GM23248 (cell line): Measurements from ENCODE around the gene NCLN. TPM values are rescaled to one million over a fixed set of nuclear protein-coding genes. Genes with fewer than 3 reads are reported as not detected.
"Not testable (repeated sequence)": the region's sequence is repeated elsewhere in the genome, so short reads cannot be mapped to it uniquely, and the experiment has no call there.

ENCODE experiments used
- DNase-seq: peaks from one replicate; pipeline ENCODE4 v3.0.0-alpha.2; 2015
- H2AFZ ChIP-seq: fragments of 200-600 bp; sonication (generic); 2 replicates; pipeline ENCODE4 v1.6.1; 2016; ENCODE audit warnings: antibody characterized with exemption
- H3F3A ChIP-seq: fragments of 200-600 bp; sonication (generic); 2 replicates; pipeline ENCODE4 v1.6.1; 2016; ENCODE audit warnings: mild to moderate bottlenecking, antibody characterized with exemption, mixed run types; ENCODE audit not compliant: insufficient read depth
- H3K27ac ChIP-seq: fragments of 200-600 bp; sonication (generic); 2 replicates; pipeline ENCODE4 v1.5.1; 2016; ENCODE audit warnings: mild to moderate bottlenecking
- H3K27me3 ChIP-seq: fragments of 200-600 bp; sonication (generic); replicated peaks from 2 replicates; pipeline ENCODE4 v1.6.1; 2016; ENCODE audit warnings: mild to moderate bottlenecking; ENCODE audit not compliant: insufficient read depth
- H3K36me3 ChIP-seq: fragments of 200-600 bp; sonication (generic); 2 replicates; pipeline ENCODE4 v1.6.1; 2016; ENCODE audit warnings: low read depth, mild to moderate bottlenecking
- H3K4me1 ChIP-seq: fragments of 200-600 bp; sonication (generic); 2 replicates; pipeline ENCODE4 v1.6.1; 2016; ENCODE audit warnings: mild to moderate bottlenecking; ENCODE audit not compliant: insufficient read depth
- H3K4me2 ChIP-seq: fragments of 200-600 bp; sonication (generic); one replicate; pipeline ENCODE4 v1.6.1; 2016; ENCODE audit warnings: mild to moderate bottlenecking; ENCODE audit not compliant: unreplicated experiment
- H3K4me3 ChIP-seq: fragments of 200-600 bp; sonication (generic); 2 replicates; pipeline ENCODE4 v1.5.1; 2016; ENCODE audit warnings: mild to moderate bottlenecking
- H3K79me2 ChIP-seq: fragments of 200-600 bp; sonication (generic); 2 replicates; pipeline ENCODE4 v1.6.1; 2016; ENCODE audit warnings: mild to moderate bottlenecking; ENCODE audit not compliant: insufficient read depth
- H3K9ac ChIP-seq: fragments of 200-600 bp; sonication (generic); 2 replicates; pipeline ENCODE4 v1.6.1; 2016; ENCODE audit warnings: mild to moderate bottlenecking
- H3K9me2 ChIP-seq: fragments of 200-600 bp; sonication (generic); 2 replicates; pipeline ENCODE4 v1.6.1; 2016; ENCODE audit warnings: mixed run types, mild to moderate bottlenecking, moderate library complexity; ENCODE audit not compliant: insufficient read depth
- H3K9me3 ChIP-seq: fragments of 200-600 bp; sonication (generic); one replicate; pipeline ENCODE4 v1.6.1; 2017; ENCODE audit warnings: low read depth
- H4K20me1 ChIP-seq: fragments of 200-600 bp; sonication (generic); 2 replicates; pipeline ENCODE4 v1.6.0; 2016; ENCODE audit not compliant: insufficient read depth
- EZH2 ChIP-seq: fragments of 200-600 bp; sonication (generic); IDR thresholded peaks from 2 replicates; pipeline ENCODE4 v1.6.1; 2018; ENCODE audit warnings: antibody characterized with exemption, mild to moderate bottlenecking; ENCODE audit not compliant: insufficient read depth, poor library complexity, severe bottlenecking
- EZH2phosphoT487 ChIP-seq: fragments of 200-600 bp; sonication (generic); IDR thresholded peaks from 2 replicates; pipeline ENCODE4 v1.6.1; 2018; ENCODE audit warnings: antibody characterized with exemption, moderate library complexity, mild to moderate bottlenecking, low read depth; ENCODE audit not compliant: insufficient read depth
- WGBS, 2 experiments: methylation state at CpG; one replicate each; pipeline ENCODE4 v1.1.6; 2015 to 2017; ENCODE audit warnings: low lambda C conversion rate in 2 of 2, low coverage in 1 of 2; ENCODE audit errors: missing lambda C conversion rate in 2 of 2; 5-methylcytosine and 5-hydroxymethylcytosine counted together
- in situ Hi-C: fragments of 300-500 bp; cut with MboI; formaldehyde crosslinking; loops from 2 replicates; pipeline ENCODE4 v1.15.0; 2020
- polyA plus RNA-seq: library from polyadenylated mRNA; unstranded; fragments of >200 nt; fragmentation: Nextera tagmentation; extraction: Ambion mirVana; gene quantifications from 2 replicates; pipeline ENCODE4 v1.2.1, GENCODE V29; 2016
- total RNA-seq: library from RNA; depleted of rRNA; stranded (reverse); fragments of >200 nt; shearing (Covaris generic); gene quantifications from 2 replicates; pipeline ENCODE4 v1.2.3, GENCODE V29; 2014

Gene NCLN
- total and polyA plus RNA-seq, 2 experiments from 2014 or later = 73.0 to 84.8 TPM

DNA sequence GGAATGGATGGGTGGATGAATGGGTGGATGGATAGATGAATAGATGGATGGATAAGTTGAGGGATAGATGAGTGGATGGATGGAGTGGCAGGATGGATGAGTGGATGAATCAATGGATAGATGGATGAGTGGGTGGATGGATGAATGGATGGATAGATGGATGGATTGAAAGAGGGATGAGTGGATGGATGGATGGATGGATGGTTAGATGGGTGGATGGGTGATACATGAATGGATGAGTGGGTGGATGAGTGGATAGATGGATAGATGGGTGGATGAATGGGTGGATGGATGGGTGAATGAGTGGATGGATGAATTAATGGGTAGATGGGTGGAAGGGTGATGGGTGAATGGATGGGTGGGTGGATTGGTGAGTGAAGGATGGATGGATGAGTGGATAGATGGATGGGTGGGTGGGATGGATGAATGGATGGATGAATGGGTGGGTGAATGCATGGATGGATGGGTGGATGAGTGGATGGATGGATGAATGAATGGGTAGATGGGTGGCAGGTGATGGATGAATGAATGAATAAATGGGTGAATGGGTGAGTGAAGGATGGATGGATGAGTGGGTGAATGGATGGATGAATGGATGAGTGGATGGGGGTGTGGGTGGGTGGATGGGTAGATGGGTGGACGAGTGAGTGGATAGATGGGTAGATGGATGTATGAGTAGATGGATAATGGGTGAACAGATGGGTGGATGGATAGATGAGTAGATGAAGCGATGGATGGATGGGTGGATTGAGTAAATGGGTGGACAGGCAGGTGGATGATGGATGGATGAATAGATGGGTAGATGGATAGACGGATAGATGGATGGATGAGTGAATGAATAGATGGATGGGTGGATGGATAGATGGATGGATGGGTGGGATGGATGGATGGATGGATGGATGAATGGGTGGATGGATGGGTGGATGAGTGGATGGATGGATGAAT is 32.2 kb upstream of the NCLN start:
- Histone ChIP-seq H3K27me3 (no peaks in the 10 kb centered on the region), H3K9me3 (no peaks in the 10 kb centered on the region), H3K9ac (no peak overlapping the region), H2AFZ (no peak overlapping the region), H3K79me2 (no peaks in the 10 kb centered on the region), H3K9me2 (no peaks in the 10 kb centered on the region), H3K4me2 (no peak overlapping the region), H3K27ac (no peak overlapping the region), H3F3A (no peaks in the 10 kb centered on the region), H3K4me3 (no peak overlapping the region), H3K4me1 (peaks cover 10% of the 10 kb centered on the region), H3K36me3 (no peaks in the 10 kb centered on the region), H4K20me1 (no peaks in the 10 kb centered on the region)
- no peak for DNase-seq
- in situ Hi-C loops = no loop called here
- WGBS, 2 experiments = 86 to 90% methylated on average over 2 to 3 of the region's 3 CpGs
- TF ChIP-seq EZH2 = no peak
- TF ChIP-seq EZH2phosphoT487 = no peak

DNA sequence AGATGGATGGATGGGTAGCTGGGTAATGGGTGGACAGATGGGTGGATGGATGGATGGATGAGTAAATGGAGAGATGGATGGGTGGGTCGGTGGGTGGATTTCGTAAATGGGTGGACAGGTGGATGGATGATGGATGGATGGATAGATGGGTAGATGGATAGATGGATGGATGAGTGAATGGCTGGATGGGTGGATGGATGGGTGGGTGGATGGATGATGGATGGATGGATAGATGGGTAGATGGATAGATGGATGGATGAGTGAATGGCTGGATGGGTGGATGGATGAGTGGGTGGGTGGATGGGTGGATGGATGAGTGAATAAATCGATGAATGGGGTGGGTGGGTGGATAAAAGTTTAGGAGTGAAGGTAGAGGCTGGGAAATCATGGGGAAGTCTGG is 31.3 kb upstream of the NCLN start:
- peak overlapping the region; percentile 51; the same call in 1 of the 2 replicates for H2AFZ ChIP-seq
- H3K4me3 ChIP-seq, H3K27me3 ChIP-seq, H3K79me2 ChIP-seq, H3K4me1 ChIP-seq, H3K9me3 ChIP-seq, in situ Hi-C loops, H3K9me2 ChIP-seq, DNase-seq, H4K20me1 ChIP-seq, H3F3A ChIP-seq, H3K36me3 ChIP-seq: not testable (repeated sequence)
- H3K4me2 ChIP-seq = peak overlapping the region; percentile 30
- peak overlapping the region; percentile 88 for H3K27ac ChIP-seq
- WGBS, 2 experiments = 98 to 100% methylated on average over 3 of the region's 3 CpGs
- H3K9ac ChIP-seq = peak overlapping the region; percentile 75

DNA sequence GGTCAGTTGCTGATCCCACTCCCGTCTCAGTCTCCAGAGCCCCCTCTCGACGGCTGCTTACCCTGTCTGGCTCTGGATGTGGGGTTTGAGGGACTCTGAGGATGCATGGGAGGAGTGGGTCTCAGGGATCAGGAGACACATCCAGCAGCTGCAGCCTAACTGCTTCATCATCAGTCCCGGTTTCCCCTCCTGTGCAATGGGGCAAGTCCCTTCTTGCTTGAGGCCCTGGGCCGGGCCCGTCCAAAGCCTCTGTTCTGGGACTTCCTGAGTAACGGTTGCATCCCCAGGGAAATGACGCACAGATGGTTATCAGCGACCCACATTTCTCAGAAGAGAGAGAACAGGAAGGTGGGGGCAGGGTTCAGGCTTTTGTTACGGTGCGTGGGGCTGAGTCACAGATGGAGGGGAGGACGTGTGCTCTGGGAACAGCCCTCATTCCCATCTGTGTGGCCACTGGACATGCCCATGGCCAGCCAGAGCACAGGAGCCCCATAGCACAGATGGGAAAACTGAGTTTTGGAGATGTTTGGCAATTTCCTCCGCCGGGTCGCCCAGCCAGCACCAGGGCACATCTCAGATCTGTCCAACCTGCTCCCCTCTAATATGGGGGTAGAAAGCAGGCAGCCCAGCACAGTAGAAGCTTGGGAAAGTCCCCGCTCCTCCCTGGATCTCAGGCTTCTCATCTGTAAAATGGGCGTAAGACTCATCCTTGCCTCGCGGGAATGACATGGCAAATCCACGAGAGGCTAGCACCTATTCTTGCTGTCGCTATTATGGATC is 30.6 kb upstream of the NCLN start:
- Histone ChIP-seq H3K4me3 (no peak overlapping the region), H3K27me3 (no peaks in the 10 kb centered on the region), H2AFZ (peak overlapping the region; percentile 51; the same call in 1 of the 2 replicates), H3F3A (no peaks in the 10 kb centered on the region), H3K4me2 (peak overlapping the region; percentile 30), H3K4me1 (peaks cover 10% of the 10 kb centered on the region), H3K9me3 (no peaks in the 10 kb centered on the region), H4K20me1 (no peaks in the 10 kb centered on the region), H3K36me3 (no peaks in the 10 kb centered on the region), H3K79me2 (no peaks in the 10 kb centered on the region), H3K9me2 (no peaks in the 10 kb centered on the region), H3K9ac (peak overlapping the region; percentile 75), H3K27ac (peak overlapping the region; percentile 88)
- TF ChIP-seq EZH2 (no peak), EZH2phosphoT487 (no peak)
- in situ Hi-C loops = no loop called here
- WGBS, 2 experiments = 34 to 38% methylated on average over 21 of the region's 21 CpGs
- DNase-seq = peak; percentile 100

- no peak for DNase-seq
- Histone ChIP-seq H3K4me1 (peaks cover 10% of the 10 kb centered on the region), H3K36me3 (no peaks in the 10 kb centered on the region), H3K4me3 (no peak overlapping the region), H3K9ac (no peak overlapping the region), H3K27me3 (no peaks in the 10 kb centered on the region), H4K20me1 (no peaks in the 10 kb centered on the region), H3K27ac (no peak overlapping the region), H3K79me2 (no peaks in the 10 kb centered on the region), H3K9me2 (no peaks in the 10 kb centered on the region), H2AFZ (no peak overlapping the region), H3F3A (no peaks in the 10 kb centered on the region), H3K4me2 (no peak overlapping the region), H3K9me3 (no peaks in the 10 kb centered on the region)
- no peak for TF ChIP-seq EZH2
- TF ChIP-seq EZH2phosphoT487 = no peak
- 75 to 76% methylated on average over 22 to 23 of the region's 23 CpGs for WGBS, 2 experiments
- in situ Hi-C loops = no loop called here
Observed at GRCh38 chr19:3157096-3157845, 28.5 kb upstream of the NCLN start.
